GM10266 (cell line): Measurements from ENCODE around the gene GALNT7.
"Not testable (repeated sequence)": the region's sequence is repeated elsewhere in the genome, so short reads cannot be mapped to it uniquely, and the experiment has no call there.

Experiments
- DNase-seq: peaks from one replicate; pipeline ENCODE4 v3.0.0; 2012; ENCODE audit errors: extremely low spot score
- CTCF ChIP-seq: IDR thresholded peaks from 2 replicates; pipeline ENCODE4 v1.5.1; 2012; ENCODE audit warnings: mild to moderate bottlenecking, low read depth; ENCODE audit not compliant: control insufficient read depth, insufficient read depth; ENCODE audit errors: missing control alignments

Gene GALNT7, protein sequence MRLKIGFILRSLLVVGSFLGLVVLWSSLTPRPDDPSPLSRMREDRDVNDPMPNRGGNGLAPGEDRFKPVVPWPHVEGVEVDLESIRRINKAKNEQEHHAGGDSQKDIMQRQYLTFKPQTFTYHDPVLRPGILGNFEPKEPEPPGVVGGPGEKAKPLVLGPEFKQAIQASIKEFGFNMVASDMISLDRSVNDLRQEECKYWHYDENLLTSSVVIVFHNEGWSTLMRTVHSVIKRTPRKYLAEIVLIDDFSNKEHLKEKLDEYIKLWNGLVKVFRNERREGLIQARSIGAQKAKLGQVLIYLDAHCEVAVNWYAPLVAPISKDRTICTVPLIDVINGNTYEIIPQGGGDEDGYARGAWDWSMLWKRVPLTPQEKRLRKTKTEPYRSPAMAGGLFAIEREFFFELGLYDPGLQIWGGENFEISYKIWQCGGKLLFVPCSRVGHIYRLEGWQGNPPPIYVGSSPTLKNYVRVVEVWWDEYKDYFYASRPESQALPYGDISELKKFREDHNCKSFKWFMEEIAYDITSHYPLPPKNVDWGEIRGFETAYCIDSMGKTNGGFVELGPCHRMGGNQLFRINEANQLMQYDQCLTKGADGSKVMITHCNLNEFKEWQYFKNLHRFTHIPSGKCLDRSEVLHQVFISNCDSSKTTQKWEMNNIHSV

DNA sequence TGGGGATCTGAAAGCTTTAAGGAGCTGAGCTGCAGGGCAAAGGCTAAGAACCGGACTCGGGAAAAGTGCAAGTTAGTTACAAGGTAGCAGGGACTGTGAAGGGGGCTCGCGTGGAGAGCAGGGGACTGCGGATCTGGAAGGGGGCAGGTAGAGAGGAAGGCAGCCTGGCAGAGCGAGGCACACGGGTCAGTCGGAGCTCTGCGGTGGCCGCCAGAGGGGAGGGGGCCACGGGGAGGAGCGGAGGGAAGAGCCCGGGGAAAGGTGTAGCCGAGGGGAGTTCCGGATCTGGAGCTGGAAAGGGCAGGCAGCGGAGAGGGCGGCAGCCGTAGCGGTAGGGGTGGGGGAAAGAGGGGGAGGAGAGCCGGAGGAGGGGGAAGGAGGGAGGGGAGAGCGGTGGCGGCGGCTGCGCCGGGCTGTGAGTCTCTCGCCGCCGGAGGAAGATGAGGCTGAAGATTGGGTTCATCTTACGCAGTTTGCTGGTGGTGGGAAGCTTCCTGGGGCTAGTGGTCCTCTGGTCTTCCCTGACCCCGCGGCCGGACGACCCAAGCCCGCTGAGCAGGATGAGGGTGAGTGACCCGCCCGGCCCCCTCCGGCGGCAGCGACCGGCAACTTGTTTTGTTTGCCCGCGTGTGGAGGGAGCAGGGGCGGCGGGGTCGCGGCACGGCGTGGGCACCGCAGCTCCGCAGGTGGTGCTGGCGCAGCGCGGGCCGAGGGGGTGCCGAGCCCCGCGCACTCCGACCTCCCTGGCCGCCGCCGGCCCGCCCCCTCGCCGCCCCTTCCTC lies at the start of gene GALNT7:
GALNT7 (plus strand) TSS at position 416 of the 782 bp plus-strand sequence; CDS start at position 441, 25 bp downstream.
- DNase-seq = peak; percentile 85
- TF ChIP-seq CTCF = no peak

DNA sequence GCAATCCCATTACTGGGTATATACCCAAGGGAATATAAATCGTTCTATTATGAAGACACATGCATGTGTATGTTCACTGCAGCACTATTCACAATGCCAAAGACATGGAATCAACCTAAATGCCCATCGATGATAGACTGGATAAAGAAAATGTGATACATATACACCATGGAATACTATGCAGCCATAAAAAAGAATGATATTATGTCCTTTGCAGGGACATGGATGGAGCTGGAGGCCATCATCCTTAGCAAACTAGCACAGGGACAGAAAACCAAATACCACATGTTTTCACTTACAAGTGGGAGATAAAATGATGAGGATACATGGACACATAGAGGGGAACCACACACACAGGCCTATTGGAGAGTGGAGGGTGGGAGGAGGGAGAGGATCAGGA lies 49.8 kb upstream of the GALNT7 start:
- DNase-seq = not testable (repeated sequence)

DNA sequence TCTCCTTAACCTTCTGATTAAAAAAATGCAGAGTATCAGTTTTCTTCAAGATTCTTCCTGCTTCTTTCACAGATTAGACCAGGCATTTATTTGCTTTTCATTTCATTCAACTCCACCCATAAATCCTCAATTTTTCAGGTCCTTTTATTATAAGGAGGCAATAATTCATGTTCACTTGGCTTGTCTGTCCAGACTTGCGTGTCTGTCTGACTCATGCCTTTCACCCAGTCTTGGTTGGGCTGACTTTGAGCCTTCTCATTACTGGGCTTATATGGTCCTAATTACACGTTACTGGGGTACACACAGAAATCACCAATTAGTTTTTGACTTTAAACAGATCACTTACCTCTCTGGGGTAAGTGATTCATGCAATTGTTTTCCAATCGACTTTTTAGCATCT lies 48.8 kb upstream of the GALNT7 start:
- no peak for TF ChIP-seq CTCF
- DNase-seq = no peak

DNA sequence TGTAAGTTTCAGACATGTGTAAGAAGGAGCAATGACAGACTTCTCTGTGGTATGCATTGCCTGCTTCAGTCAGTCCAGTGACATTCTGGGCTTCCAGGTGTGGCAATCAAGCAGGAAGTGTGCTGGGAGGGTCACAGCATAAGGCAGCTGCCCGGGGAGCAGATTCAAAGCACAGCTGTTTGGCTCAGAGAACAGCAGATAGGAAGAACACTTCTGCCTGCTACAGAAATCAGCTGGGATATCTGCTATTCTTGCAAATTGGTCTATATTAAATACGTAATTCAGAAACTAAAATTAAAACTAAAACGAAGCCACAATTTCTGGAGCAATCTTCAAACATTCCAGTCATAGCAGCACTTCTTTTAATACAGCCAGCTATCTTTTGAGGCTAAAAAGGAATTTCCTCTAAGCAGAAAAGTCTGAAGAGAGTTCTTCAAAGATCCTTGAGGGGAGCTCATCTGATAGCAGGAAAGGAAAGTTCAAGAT lies 47.5 kb upstream of the GALNT7 start:
- TF ChIP-seq CTCF = no peak
- peak; percentile 17 for DNase-seq

- no peak for DNase-seq
- TF ChIP-seq CTCF = no peak
These were observed 44.3 kb upstream of the GALNT7 start for GRCh38 chr4:173124209-173124865.

GRCh38 chr4:173125216-173125812 lies 43.3 kb upstream of the GALNT7 start:
- no peak for DNase-seq
- no peak for TF ChIP-seq CTCF
